Erythroblast (primary cell): ENCODE data around the gene WFDC5.

Source experiments
- GATA1 ChIP-seq: IDR thresholded peaks from 2 replicates; pipeline ENCODE4 v1.6.1; 2011; ENCODE audit warnings: low read depth, mild to moderate bottlenecking, control low read depth, low read length, moderate library complexity
- POLR2A ChIP-seq: IDR thresholded peaks from 2 replicates; pipeline ENCODE4 v1.6.1; 2011; ENCODE audit warnings: mild to moderate bottlenecking, low read length

GRCh38 chr20:45087814-45088213 is 27.2 kb downstream of the WFDC5 start:
- TF ChIP-seq POLR2A (no peak), GATA1 (no peak)
